ENCODE measurements around the gene KLK1. TPM values are rescaled to one million over a fixed set of nuclear protein-coding genes. Genes with fewer than 3 reads are reported as not detected.
"Not testable (repeated sequence)": the region's sequence is repeated elsewhere in the genome, so short reads cannot be mapped to it uniquely, and the experiment has no call there.

KLK1 gene
- total RNA-seq, 2 donors from 2014 or later = not detected

- not testable (repeated sequence) for H3K4me1 Mint-ChIP-seq (ENCODE audit: low read depth in 2 of 2); DNase-seq (ENCODE audit: low spot score); ATAC-seq; H3K4me3 Mint-ChIP-seq; H3K27ac Mint-ChIP-seq; H3K9me3 Mint-ChIP-seq; H3K36me3 Mint-ChIP-seq
- peaks cover 5 to 14% of the 10 kb centered on the region in 2 donors for H3K27me3 Mint-ChIP-seq
Observed at GRCh38 chr19:50770164-50770563, 53.4 kb downstream of the KLK1 start, which contains the start of gene GPR32. Gene GPR32 (plus strand): TSS chr19:50770464. CDS start chr19:50770601, 137 bp downstream.

Other genes starting within 250 kb of the KLK1 start
- not detected for gene SYT3, start 183.9 kb downstream of the KLK1 start, total RNA-seq
- not detected for gene C19orf81, start 174.3 kb downstream of the KLK1 start, total RNA-seq
- gene SHANK1, start 104.0 kb downstream of the KLK1 start, total RNA-seq = not detected
- gene CLEC11A, start 100.4 kb downstream of the KLK1 start, total RNA-seq = 1 to 10 TPM; 1.1 to 1.2 TPM
- gene GPR32, start 53.3 kb downstream of the KLK1 start, total RNA-seq = not detected
- not detected for gene ACP4, start 33.4 kb downstream of the KLK1 start, total RNA-seq
- gene KLK15, start 9.8 kb upstream of the KLK1 start, total RNA-seq = not detected
- not detected for gene KLK3, start 31.1 kb upstream of the KLK1 start, total RNA-seq
- not detected for gene KLK2, start 49.7 kb upstream of the KLK1 start, total RNA-seq
- not detected for gene KLK4, start 87.6 kb upstream of the KLK1 start, total RNA-seq
- gene KLK5, start 129.3 kb upstream of the KLK1 start, total RNA-seq = not detected
- not detected for gene KLK6, start 145.8 kb upstream of the KLK1 start, total RNA-seq
- gene KLK7, start 160.1 kb upstream of the KLK1 start, total RNA-seq = not detected
- gene KLK8, start 177.8 kb upstream of the KLK1 start, total RNA-seq = not detected
- not detected for gene KLK10, start 195.9 kb upstream of the KLK1 start, total RNA-seq
- not detected for gene KLK11, start 202.8 kb upstream of the KLK1 start, total RNA-seq
- gene KLK12, start 211.2 kb upstream of the KLK1 start, total RNA-seq = not detected
- gene KLK13, start 241.3 kb upstream of the KLK1 start, total RNA-seq = not detected

Measured in natural killer cell treated with Interleukin-12 subunit alpha and Interleukin-12 subunit beta and Interleukin-15 and Interleukin-18, amount 100 ng/mL, for 72 hours (primary cell).